Motor neuron (in vitro differentiated cells): Measurements from ENCODE around the gene DPAGT1. TPM values are rescaled to one million over a fixed set of nuclear protein-coding genes. Genes with fewer than 3 reads are reported as not detected.
"Not testable (repeated sequence)": the region's sequence is repeated elsewhere in the genome, so short reads cannot be mapped to it uniquely, and the experiment has no call there.

Source experiments
- ATAC-seq, 8 experiments: fragments of 200-7000 bp; cut with Tn5 transposase; replicated peaks in 6 of 8; 2 replicates each; pipeline ENCODE4 v1.8.0; 2021; ENCODE audit warnings: mild to moderate bottlenecking in 8 of 8, moderate library complexity in 8 of 8
- H3K27ac ChIP-seq, 2 donors: fragments of 250-450 bp; sonication (Bioruptor Pico); 2 replicates each; pipeline ENCODE4 v1.9.0; 2021; ENCODE audit warnings: antibody characterized with exemption in 2 of 2, mild to moderate bottlenecking in 2 of 2, moderate library complexity in 1 of 2
- H3K4me1 ChIP-seq, 2 donors: fragments of 250-450 bp; sonication (Bioruptor Pico); replicated peaks in 1 of 2; 2 replicates each; pipeline ENCODE4 v1.6.1; 2021; ENCODE audit warnings: antibody characterized with exemption in 2 of 2, mild to moderate bottlenecking in 2 of 2, moderate library complexity in 1 of 2
- H3K4me3 ChIP-seq, 5 donors: fragments of 250-450 bp; sonication (Bioruptor Pico); 2 replicates each; pipeline ENCODE4 v1.9.0; 2021; ENCODE audit warnings: antibody characterized with exemption in 5 of 5, mild to moderate bottlenecking in 5 of 5, moderate library complexity in 4 of 5
- WGBS, 10 experiments: fragments of 450-650 bp; shearing (Covaris generic); methylation state at CpG; one replicate each; pipeline ENCODE4 v1.0.0; 2022; 5-methylcytosine and 5-hydroxymethylcytosine counted together
- in situ Hi-C, 9 experiments: fragments of 400-800 bp; cut with MboI; loops; one replicate each; pipeline ENCODE4 v1.15.0; 2021; ENCODE audit warnings: low sequenced_read_pairs in 9 of 9, low pct_unique_long_range_greater_than_20kb in 2 of 9; ENCODE audit not compliant: unreplicated experiment in 9 of 9
- total RNA-seq, 8 experiments: library from RNA; unstranded; fragments of 300-600 nt; gene quantifications; 2 replicates each; pipeline versions ENCODE4 v1.2.3 to v1.2.4, GENCODE V29; 2022

DPAGT1 gene
- total RNA-seq: 10 to 100 TPM; 22.1 to 58.9 (median 36.5) TPM

DNA sequence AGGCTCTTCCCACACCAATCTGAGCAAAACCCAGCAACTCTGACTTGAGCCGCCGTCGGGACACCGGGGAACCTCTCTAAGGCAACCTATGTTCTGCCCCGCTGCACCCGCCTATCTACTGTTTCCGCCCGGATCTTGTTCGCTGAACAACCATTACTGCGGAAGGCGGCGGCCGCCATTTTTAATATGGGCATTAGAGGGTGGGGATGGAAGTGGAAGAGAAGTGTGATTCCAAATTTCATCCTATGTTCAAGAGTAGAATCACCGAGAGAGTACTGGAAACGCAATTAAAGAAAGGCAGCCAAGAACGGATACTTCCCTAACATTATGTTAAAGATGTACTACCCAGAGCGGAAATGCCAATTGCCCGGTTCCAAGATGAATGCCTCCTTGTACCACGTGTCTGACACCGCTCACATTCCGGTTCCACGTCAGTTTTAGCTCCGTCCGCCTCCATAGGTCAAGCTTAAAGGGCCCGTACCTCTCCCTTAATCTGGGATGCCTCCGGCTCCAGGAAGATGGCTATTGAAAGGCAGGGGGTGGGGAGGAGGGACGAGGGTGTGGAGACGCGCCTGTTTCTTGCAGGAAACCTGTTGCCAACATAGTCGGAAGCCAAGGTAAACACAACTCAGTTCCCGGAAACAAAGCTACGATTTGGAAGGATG lies at the start of gene DPAGT1:
DPAGT1 (minus strand) TSS at position 95 of the 665 bp plus-strand sequence. CDS start 198 bp downstream, outside the sequence.
- 0 to 20% (median 0%) methylated on average over 1 to 12 of the region's 32 CpGs; no CpG with 5 or more reads in 1 of the 10 experiments for WGBS, 10 experiments
- in situ Hi-C loops: loop anchor here in 2 of 9 experiments (10.0 to 25.0 kb wide), 2 partner anchors 233 to 235 kb away; partner anchors contain the start of genes RNF26 (in 2 of the 2), C1QTNF5 (in 1 of the 2) and MFRP (in 1 of the 2)
- peak within 1 kb of the TSS; percentile 68 to 95 (median 80) for H3K4me3 ChIP-seq
- H3K4me1 ChIP-seq: peaks cover 38 to 46% of the 10 kb centered on the region in 2 donors
- ATAC-seq: peak; percentile 81 to 88 (median 86)
- peak within 1 kb of the TSS; percentile 99 for H3K27ac ChIP-seq

DNA sequence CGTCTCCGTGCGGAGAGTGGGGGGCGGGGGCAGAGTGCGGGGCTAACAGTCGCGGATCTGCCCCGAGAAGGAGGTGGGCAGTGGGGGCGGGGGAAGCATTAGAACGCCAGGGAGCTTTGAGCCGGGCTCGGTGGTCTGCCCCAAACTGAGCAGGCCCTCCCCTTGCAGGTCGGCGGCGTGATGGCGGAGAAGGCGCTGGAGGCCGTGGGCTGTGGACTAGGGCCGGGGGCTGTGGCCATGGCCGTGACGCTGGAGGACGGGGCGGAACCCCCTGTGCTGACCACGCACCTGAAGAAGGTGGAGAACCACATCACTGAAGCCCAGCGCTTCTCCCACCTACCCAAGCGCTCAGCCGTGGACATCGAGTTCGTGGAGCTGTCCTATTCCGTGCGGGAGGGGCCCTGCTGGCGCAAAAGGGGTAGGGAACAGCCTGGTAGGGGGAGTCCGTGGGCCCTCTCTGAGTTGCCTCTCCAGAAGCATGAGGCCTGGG lies 48.2 kb upstream of the DPAGT1 start:
- WGBS, 10 experiments: no CpG with 5 or more reads among the region's 33 CpGs
- peaks cover 9 to 12% of the 10 kb centered on the region in 2 donors for H3K4me1 ChIP-seq
- H3K4me3 ChIP-seq: peak overlapping the region; percentile 44 to 66 (median 52)
- ATAC-seq: peak in 4 of 8 experiments; percentile 11 to 33 (median 26)
- peak overlapping the region in 1 of 2 donors; percentile 35 for H3K27ac ChIP-seq
- in situ Hi-C loops: no loop called here

DNA sequence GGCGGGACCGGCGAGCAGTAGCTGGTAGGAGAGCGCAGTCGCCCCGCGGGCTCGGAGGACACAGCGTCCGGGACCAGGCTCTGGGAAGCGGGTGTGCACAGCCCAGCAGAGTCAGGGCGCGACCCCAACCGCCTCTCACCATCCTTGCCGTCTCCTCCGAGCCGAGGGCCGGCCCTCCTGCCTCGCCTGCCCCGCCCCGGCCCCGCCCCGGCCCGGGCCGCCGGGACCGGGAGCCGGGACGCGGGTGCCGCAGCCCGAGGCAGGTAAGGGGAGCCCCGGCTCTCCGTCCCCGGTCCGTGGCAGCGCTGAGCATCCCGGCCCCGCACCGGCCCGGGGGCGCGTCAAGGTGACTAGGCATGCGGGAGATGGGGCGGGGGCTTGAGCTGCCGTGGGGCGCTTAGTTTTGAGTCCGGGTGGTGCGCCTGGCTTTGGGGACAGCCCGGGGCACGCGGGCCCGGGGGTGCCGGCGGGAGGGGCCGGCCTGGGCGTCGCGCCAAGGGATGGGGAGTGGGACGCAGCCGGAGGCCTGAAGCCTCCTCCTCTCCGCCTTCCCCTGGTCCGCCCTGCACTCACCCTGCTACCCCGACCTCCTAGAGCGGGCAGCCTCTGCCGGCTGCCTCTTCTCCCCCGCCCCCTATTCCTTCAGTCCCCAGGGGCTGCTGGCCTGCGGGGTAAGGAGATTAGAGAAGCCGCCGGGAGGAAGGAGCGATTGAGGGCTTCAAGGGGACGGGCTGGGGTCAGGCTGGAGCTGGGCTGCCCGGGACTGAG lies 47.5 kb upstream of the DPAGT1 start, which contains the start of gene ABCG4:
ABCG4 (plus strand) TSS at position 35 of the 768 bp plus-strand sequence. CDS start 914 bp downstream, outside the sequence.
- H3K4me1 ChIP-seq: peaks cover 9 to 12% of the 10 kb centered on the region in 2 donors
- in situ Hi-C loops: no loop called here
- H3K27ac ChIP-seq: peak within 1 kb of the TSS; percentile 13 to 35
- H3K4me3 ChIP-seq: peak within 1 kb of the TSS; percentile 44 to 66 (median 52)
- peak; percentile 44 to 87 (median 78) for ATAC-seq
- 0% methylated on average over 2 to 7 of the region's 73 CpGs; no CpG with 5 or more reads in 8 of the 10 experiments for WGBS, 10 experiments

DNA sequence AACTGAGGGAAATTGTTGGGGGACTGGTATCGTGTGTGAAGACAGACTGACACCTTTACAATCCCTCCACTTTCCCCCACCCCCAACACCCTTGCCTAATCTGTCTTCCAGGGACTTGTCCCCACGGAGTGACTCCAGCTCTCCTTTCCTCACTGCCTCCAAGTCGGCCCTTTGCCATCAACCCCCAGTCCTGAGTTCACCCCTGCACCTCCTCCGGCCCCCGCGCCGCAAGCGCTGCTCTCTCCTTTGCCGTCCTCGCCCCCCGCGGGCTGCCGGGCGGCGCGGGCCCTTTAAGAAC lies 47.0 kb upstream of the DPAGT1 start:
- Histone ChIP-seq H3K4me1 (peaks cover 9 to 12% of the 10 kb centered on the region in 2 donors), H3K4me3 (peak overlapping the region; percentile 44 to 66 (median 52)), H3K27ac (no peak overlapping the region)
- in situ Hi-C loops: no loop called here
- ATAC-seq: no peak
- 0% methylated on average over 1 of the region's 16 CpGs; no CpG with 5 or more reads in 8 of the 10 experiments for WGBS, 10 experiments

DNA sequence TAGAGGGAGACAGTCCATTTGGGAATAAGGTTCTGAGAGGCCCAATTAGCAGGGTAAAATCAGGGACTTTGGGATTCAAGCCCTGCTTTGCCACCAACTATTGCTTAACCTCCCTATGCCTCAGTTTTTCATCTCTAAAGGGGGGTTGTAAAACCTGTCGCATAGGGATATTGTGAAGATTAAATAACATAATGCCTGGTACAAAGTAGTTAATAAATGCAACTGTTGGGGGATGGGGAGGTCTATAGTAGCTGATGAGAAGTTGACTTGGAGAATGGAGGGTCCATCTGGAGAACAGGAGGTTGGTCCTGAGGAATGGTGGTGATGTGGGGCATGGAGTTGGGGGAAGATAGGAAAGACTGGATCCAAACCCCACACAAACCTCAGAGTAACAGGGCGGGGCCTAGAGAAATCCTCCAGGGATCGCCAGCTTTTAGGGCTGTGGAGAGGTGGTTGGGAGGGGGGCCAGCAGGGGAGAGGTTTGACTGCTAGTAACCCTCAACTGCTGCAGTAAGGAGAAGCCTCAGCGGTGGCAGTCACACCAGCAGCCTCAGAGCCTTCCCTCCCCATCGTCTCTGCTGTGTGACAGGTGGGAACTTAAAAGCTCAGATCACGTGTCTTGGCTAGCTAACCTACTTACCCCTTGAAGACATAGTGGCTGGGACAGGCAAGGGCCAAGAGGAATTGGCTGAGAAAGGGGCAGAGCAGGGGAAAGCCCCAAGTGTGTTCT lies 46.1 kb upstream of the DPAGT1 start:
- 46 to 100% (median 54%) methylated on average over 1 to 3 of the region's 6 CpGs; no CpG with 5 or more reads in 2 of the 10 experiments for WGBS, 10 experiments
- H3K4me3 ChIP-seq: no peak overlapping the region
- peaks cover 9 to 12% of the 10 kb centered on the region in 2 donors for H3K4me1 ChIP-seq
- no peak overlapping the region for H3K27ac ChIP-seq
- ATAC-seq: no peak
- in situ Hi-C loops: no loop called here

DNA sequence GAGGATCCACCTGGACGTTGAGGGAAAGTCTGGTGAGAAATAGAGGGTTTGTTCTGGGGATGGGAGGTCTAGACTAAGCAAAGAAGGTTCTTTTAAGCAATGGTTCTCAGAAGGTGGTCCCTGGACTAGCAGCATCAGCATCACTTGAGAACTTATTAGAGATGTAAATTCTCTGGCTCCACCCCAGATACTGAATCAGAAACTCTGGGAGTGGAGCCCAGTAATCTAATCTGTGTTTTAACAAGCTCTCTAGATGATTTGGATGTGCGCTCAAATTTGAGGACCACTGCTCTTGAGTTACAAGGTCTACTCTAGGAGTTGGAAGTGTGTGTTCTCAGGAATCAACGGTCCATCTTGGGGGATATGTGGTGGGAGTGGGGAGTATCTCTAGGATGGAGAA lies 43.9 kb upstream of the DPAGT1 start:
- Histone ChIP-seq H3K4me1 (peaks cover 9 to 12% of the 10 kb centered on the region in 2 donors), H3K27ac (no peak overlapping the region), H3K4me3 (no peak overlapping the region)
- in situ Hi-C loops: no loop called here
- ATAC-seq: no peak
- 0 to 90% (median 63%) methylated on average over 1 to 3 of the region's 3 CpGs; no CpG with 5 or more reads in 4 of the 10 experiments for WGBS, 10 experiments

DNA sequence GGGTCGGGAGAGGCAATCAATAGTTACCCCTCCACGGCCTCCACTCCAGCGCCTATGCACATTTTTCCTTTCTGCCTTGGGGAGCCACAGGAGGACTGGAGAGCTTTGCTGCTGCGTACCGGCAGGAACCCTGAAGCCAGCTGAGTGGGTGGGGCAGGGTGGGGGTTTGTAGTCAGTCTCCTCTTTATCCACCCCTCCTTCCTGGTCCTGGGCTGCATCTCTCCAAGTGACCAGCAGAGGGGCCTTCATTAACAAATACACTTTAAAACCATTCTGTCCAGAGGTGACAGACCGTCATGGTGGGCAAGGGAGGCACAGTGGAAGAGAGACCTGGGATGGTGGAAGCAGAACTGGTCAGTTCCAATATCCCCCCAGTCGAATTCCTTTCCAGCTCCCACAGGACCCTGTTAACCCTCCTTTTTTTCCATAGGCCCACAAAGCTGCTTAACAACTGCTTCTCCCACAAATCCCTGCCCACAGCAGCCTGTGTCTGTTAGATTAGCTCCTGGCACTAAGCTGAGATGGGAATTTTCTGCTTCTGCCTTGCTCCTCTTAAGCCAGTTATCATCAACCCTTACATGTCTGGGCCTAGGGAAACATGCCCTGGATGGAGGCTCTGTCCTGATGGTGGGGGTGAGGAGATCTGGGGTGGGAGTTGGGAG lies 43.3 kb upstream of the DPAGT1 start:
- peaks cover 3 to 7% of the 10 kb centered on the region in 2 donors for H3K4me1 ChIP-seq
- in situ Hi-C loops: no loop called here
- peak; percentile 49 to 94 (median 68) for ATAC-seq
- H3K4me3 ChIP-seq: no peak overlapping the region
- no peak overlapping the region for H3K27ac ChIP-seq
- WGBS, 10 experiments: 0 to 83% (median 20%) methylated on average over 1 to 4 of the region's 7 CpGs; no CpG with 5 or more reads in 5 of the 10 experiments

DNA sequence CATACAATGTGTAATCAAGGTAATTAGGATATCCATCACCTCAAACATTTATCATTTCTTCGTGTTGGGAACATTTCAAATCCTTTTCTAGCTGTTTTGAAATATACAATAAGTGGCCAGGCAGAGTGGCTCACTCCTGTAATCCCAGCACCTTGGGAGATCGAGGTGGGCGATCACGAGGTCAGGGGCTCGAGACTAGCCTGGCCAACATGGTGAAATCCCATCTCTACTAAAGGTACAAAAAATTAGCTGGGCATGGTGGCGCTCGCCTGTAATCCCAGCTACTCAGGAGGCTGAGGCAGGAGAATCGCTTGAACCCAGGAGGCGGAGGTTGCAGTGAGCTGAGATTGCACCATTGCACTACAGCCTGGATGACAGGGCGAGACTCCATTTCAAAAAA lies 37.6 kb upstream of the DPAGT1 start:
- not testable (repeated sequence) for ATAC-seq

DNA sequence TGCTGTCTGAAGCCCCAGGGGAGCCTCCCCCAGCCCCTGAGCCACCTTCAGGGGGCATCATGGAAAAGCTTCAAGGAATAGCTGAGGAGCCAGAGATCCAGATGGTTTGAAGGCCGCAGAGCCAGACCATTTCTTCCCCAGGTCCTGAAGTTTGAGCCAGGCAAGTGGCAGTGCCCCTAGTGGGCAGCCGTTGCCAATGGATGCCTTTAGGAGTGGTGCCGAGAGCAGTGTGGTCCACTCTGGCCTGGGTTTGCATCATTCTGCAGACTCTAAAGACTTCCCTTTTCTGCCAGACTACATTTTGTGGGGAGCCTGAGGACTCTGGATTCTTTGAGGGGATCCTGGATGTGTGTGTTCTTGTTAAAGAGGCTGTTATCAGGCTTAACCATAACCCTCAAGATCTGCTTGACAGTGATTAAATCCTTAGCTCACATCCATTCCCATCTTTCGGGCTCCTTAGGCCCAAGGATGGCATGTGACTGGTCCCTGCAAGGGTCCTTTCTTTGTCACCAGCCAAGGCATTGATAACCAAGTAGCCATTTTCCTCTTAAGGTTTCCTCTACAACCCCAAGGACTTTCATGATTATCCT lies 32.8 kb upstream of the DPAGT1 start:
- Histone ChIP-seq H3K4me3 (no peak overlapping the region), H3K4me1 (no peaks in the 10 kb centered on the region), H3K27ac (no peak overlapping the region)
- WGBS, 10 experiments: 79 to 83% (median 83%) methylated on average over 1 to 3 of the region's 4 CpGs; no CpG with 5 or more reads in 7 of the 10 experiments
- ATAC-seq: peak in 5 of 8 experiments; percentile 45 to 72 (median 48)
- in situ Hi-C loops: no loop called here

More for the DNA sequence above, 37.6 kb upstream of the DPAGT1 start:
- H3K4me3 ChIP-seq, in situ Hi-C loops, H3K4me1 ChIP-seq, H3K27ac ChIP-seq: not testable (repeated sequence)
- WGBS, 10 experiments: 0 to 94% (median 79%) methylated on average over 1 to 10 of the region's 10 CpGs

DNA sequence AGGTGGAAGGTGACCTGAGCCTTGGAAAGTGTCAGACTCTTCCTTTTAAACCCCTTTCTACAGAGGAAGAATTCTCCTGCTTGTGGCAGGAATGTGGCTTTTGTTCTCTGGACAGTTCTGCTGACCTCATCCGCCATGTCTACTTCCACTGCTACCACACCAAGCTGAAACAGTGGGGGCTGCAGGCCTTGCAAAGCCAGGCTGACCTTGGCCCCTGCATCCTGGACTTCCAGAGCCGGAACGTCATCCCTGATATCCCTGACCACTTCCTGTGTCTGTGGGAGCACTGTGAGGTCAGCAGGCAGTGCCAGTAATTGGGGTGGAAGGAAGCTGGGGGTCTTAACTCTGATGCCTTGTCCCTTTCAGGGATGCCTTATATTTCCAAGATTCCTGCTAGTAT lies 29.0 kb upstream of the DPAGT1 start:
- no peak for ATAC-seq
- no peaks in the 10 kb centered on the region for H3K4me1 ChIP-seq

DNA sequence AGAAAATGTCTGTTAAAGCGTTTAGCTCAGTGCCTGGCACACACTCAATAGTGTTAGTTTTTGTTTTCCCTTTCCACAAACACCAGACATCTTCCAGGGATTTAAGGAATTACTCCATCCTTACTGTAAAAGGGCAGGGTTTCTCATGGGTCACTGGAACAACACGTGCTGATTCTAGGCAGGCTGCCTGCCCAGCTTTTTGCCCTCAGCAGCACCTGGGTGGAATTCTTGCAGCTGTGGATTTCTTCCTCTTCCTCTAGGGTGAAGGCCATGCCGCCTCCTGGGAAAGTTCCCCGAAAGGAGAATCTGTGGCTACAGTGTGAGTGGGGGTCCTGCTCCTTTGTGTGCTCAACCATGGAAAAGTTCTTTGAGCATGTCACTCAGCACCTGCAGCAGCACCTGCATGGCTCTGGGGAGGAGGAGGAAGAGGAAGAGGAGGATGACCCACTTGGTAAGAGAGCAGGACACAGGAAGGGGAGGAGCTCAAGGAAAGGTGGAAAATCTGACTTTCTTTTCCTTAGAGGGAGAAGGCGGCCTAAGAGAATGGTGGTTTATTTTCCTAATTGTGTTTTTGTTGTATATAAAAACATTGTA lies 25.1 kb upstream of the DPAGT1 start:
- Histone ChIP-seq H3K4me1 (peaks cover 4 to 6% of the 10 kb centered on the region in 2 donors), H3K4me3 (no peak overlapping the region), H3K27ac (no peak overlapping the region)
- ATAC-seq: no peak
- in situ Hi-C loops: no loop called here
- 42 to 100% (median 69%) methylated on average over 2 to 5 of the region's 5 CpGs; no CpG with 5 or more reads in 3 of the 10 experiments for WGBS, 10 experiments

More for the DNA sequence above, 29.0 kb upstream of the DPAGT1 start:
- in situ Hi-C loops: no loop called here
- no peak overlapping the region for H3K27ac ChIP-seq
- 40 to 100% (median 83%) methylated on average over 1 to 2 of the region's 3 CpGs; no CpG with 5 or more reads in 3 of the 10 experiments for WGBS, 10 experiments
- no peak overlapping the region for H3K4me3 ChIP-seq
